Keratinocyte (primary cell): ENCODE results near the gene CHCHD6. TPM values are rescaled to one million over a fixed set of nuclear protein-coding genes. Genes with fewer than 3 reads are reported as not detected.

Experiments used
- DNase-seq: peaks from one replicate; pipeline ENCODE4 v3.0.0-alpha.2; 2011; ENCODE audit warnings: low read depth, missing footprints, low spot score
- FAIRE-seq: peaks from 2 replicates; lab custom pipeline; 2011; peaks lifted over from hg19 to GRCh38; lab: Jason Lieb, UNC
- H2AFZ ChIP-seq: 2 replicates; pipeline ENCODE4 v1.6.0; 2012; ENCODE audit warnings: low read length, control low read depth, inconsistent platforms; ENCODE audit not compliant: control insufficient read depth
- H3K27ac ChIP-seq: 2 replicates; pipeline ENCODE4 v1.5.1; 2011; ENCODE audit warnings: low read length; ENCODE audit not compliant: control insufficient read depth, insufficient read depth
- H3K27me3 ChIP-seq: 3 replicates; pipeline ENCODE4 v1.6.0; 2011; ENCODE audit warnings: low read length; ENCODE audit not compliant: control insufficient read depth, insufficient read depth; ENCODE audit errors: extremely low read depth
- H3K36me3 ChIP-seq, 2 experiments: 2 replicates in 1 of 2; 3 replicates in 1 of 2; pipeline ENCODE4 v1.5.1; 2011; ENCODE audit warnings: low read length in 2 of 2, mild to moderate bottlenecking in 1 of 2; ENCODE audit not compliant: control insufficient read depth in 2 of 2, insufficient read depth in 2 of 2; ENCODE audit errors: extremely low read depth in 1 of 2
- H3K4me1 ChIP-seq: 3 replicates; pipeline ENCODE4 v1.5.1; 2011; ENCODE audit warnings: low read length; ENCODE audit not compliant: control insufficient read depth, insufficient read depth; ENCODE audit errors: extremely low read depth
- H3K4me2 ChIP-seq: 3 replicates; pipeline ENCODE4 v1.6.0; 2011; ENCODE audit warnings: low read depth, low read length; ENCODE audit not compliant: control insufficient read depth, insufficient read depth; ENCODE audit errors: extremely low read depth
- H3K4me3 ChIP-seq, 3 experiments: fragments of 200-600 bp in 1 of 3; sonication (generic) in 1 of 3; 2 replicates in 2 of 3; 3 replicates in 1 of 3; pipeline ENCODE4 v1.5.1; 2011 to 2016; ENCODE audit warnings: low read length in 3 of 3, mild to moderate bottlenecking in 3 of 3, control low read depth in 2 of 3, inconsistent platforms in 1 of 3, low read depth in 1 of 3, mixed read lengths in 1 of 3, mixed run types in 1 of 3, moderate library complexity in 1 of 3; ENCODE audit not compliant: control insufficient read depth in 2 of 3, insufficient read depth in 2 of 3; ENCODE audit errors: extremely low read depth in 1 of 3
- H3K79me2 ChIP-seq: 2 replicates; pipeline ENCODE4 v1.6.0; 2012; ENCODE audit warnings: low read length; ENCODE audit not compliant: control insufficient read depth, insufficient read depth
- H3K9ac ChIP-seq: 3 replicates; pipeline ENCODE4 v1.6.0; 2011; ENCODE audit warnings: low read length; ENCODE audit not compliant: control insufficient read depth, insufficient read depth; ENCODE audit errors: extremely low read depth
- H3K9me1 ChIP-seq: 3 replicates; pipeline ENCODE4 v1.6.0; 2011; ENCODE audit warnings: low read length; ENCODE audit not compliant: control insufficient read depth, insufficient read depth; ENCODE audit errors: extremely low read depth
- H3K9me3 ChIP-seq: 2 replicates; pipeline ENCODE4 v1.5.1; 2012; ENCODE audit warnings: low read depth, low read length; ENCODE audit not compliant: control insufficient read depth
- H4K20me1 ChIP-seq: 3 replicates; pipeline ENCODE4 v1.6.0; 2011; ENCODE audit warnings: low read length; ENCODE audit not compliant: control insufficient read depth, insufficient read depth; ENCODE audit errors: extremely low read depth
- CTCF ChIP-seq, 3 experiments: IDR thresholded peaks in 1 of 3; conservative IDR thresholded peaks in 1 of 3; optimal IDR thresholded peaks in 1 of 3; 2 replicates in 2 of 3; 3 replicates in 1 of 3; pipeline versions ENCODE3 to v1.5.1; 2011; ENCODE audit warnings: low read length in 3 of 3, mild to moderate bottlenecking in 3 of 3, moderate library complexity in 2 of 3, control low read depth in 1 of 3, inconsistent platforms in 1 of 3; ENCODE audit not compliant: insufficient read depth in 2 of 3; ENCODE audit errors: extremely low read depth in 1 of 3
- EZH2 ChIP-seq: IDR thresholded peaks from one replicate; pipeline ENCODE4 v1.6.1; 2012; ENCODE audit warnings: inconsistent platforms, mild to moderate bottlenecking, low read length, moderate library complexity
- dilution Hi-C: fragments of 300-500 bp; cut with MboI; formaldehyde crosslinking; loops from one replicate; pipeline ENCODE4 v1.7.0; 2020; ENCODE audit warnings: low sequenced_read_pairs; ENCODE audit not compliant: extremely low pct_ligation_motif_present
- polyA plus RNA-seq, 5 experiments: library from polyadenylated mRNA; depleted of rRNA in 3 of 5; stranded (reverse) in 3 of 5; stranded (forward) in 1 of 5; unstranded in 1 of 5; fragments of >200 nt; gene quantifications; 1 replicate in 1 of 5; 2 replicates in 3 of 5; 3 replicates in 1 of 5; pipeline versions ENCODE4 v1.2.1 to v1.2.3, GENCODE V29; 2011 to 2012; ENCODE audit warnings: missing spikeins in 2 of 5, low read depth in 1 of 5, low replicate concordance in 1 of 5

The CHCHD6 gene
- polyA plus RNA-seq, 1 donor (not counting 4 experiments of a cell fraction or from before 2014, with no cell fraction given): 21.7 TPM

- DNase-seq (no peak), FAIRE-seq (no peak)
- Histone ChIP-seq H3K79me2 (no peaks in the 10 kb centered on the region), H3K36me3 (no peaks in the 10 kb centered on the region), H3K4me2 (peak overlapping the region; percentile 91), H3K4me1 (peaks cover 42% of the 10 kb centered on the region), H3K9ac (peak overlapping the region; percentile 81), H3K9me1 (no peaks in the 10 kb centered on the region), H3K9me3 (no peaks in the 10 kb centered on the region), H3K27me3 (no peaks in the 10 kb centered on the region), H3K27ac (peak overlapping the region; percentile 99), H4K20me1 (no peaks in the 10 kb centered on the region), H3K4me3 (peak overlapping the region in 1 of 3 experiments; percentile 3), H2AFZ (no peak overlapping the region)
- dilution Hi-C loops: no loop called here
- TF ChIP-seq CTCF (optimal IDR thresholded peaks at IDR 0.05 in 1 of 3, IDR thresholded peaks at IDR 0.05 in 1 of 3, conservative IDR thresholded peaks at IDR 0.05 in 1 of 3; ENCODE audit: extremely low read depth in 1 of 3, insufficient read depth in 2 of 3, low read length in 3 of 3) (no peak), EZH2 (no peak)
Measured at GRCh38 chr3:126781406-126781805, 77.4 kb downstream of the CHCHD6 start.

GRCh38 chr3:126781889-126782491 is 78.0 kb downstream of the CHCHD6 start:
- H3K27me3 ChIP-seq: no peaks in the 10 kb centered on the region
- no peaks in the 10 kb centered on the region for H3K9me1 ChIP-seq
- peak overlapping the region; percentile 81 for H3K9ac ChIP-seq
- peak overlapping the region; percentile 65 for H2AFZ ChIP-seq
- dilution Hi-C loops: no loop called here
- no peaks in the 10 kb centered on the region for H3K79me2 ChIP-seq
- peak overlapping the region; percentile 99 for H3K27ac ChIP-seq
- no peaks in the 10 kb centered on the region for H4K20me1 ChIP-seq
- H3K36me3 ChIP-seq: no peaks in the 10 kb centered on the region
- DNase-seq (peak; percentile 21), FAIRE-seq (peak; percentile 90)
- H3K4me1 ChIP-seq: peaks cover 42% of the 10 kb centered on the region
- no peak for TF ChIP-seq CTCF (optimal IDR thresholded peaks at IDR 0.05 in 1 of 3, IDR thresholded peaks at IDR 0.05 in 1 of 3, conservative IDR thresholded peaks at IDR 0.05 in 1 of 3; ENCODE audit: extremely low read depth in 1 of 3, insufficient read depth in 2 of 3, low read length in 3 of 3)
- peak overlapping the region; percentile 91 for H3K4me2 ChIP-seq
- peak overlapping the region in 2 of 3 experiments; percentile 35 to 53 for H3K4me3 ChIP-seq
- no peaks in the 10 kb centered on the region for H3K9me3 ChIP-seq
